Stimulated activated CD4-positive, alpha-beta T cell treated with anti-CD3 and anti-CD28 coated beads, Interleukin-15, amount 100 ng/mL, for 1 hour (primary cell): ENCODE measurements around the gene SLC22A4.

Experiments used
- DNase-seq, 2 donors: peaks; one replicate each; pipeline ENCODE4 v3.0.0-alpha.2; 2020; ENCODE audit warnings: low read depth in 1 of 2, low spot score in 1 of 2

SLC22A4 gene

DNA sequence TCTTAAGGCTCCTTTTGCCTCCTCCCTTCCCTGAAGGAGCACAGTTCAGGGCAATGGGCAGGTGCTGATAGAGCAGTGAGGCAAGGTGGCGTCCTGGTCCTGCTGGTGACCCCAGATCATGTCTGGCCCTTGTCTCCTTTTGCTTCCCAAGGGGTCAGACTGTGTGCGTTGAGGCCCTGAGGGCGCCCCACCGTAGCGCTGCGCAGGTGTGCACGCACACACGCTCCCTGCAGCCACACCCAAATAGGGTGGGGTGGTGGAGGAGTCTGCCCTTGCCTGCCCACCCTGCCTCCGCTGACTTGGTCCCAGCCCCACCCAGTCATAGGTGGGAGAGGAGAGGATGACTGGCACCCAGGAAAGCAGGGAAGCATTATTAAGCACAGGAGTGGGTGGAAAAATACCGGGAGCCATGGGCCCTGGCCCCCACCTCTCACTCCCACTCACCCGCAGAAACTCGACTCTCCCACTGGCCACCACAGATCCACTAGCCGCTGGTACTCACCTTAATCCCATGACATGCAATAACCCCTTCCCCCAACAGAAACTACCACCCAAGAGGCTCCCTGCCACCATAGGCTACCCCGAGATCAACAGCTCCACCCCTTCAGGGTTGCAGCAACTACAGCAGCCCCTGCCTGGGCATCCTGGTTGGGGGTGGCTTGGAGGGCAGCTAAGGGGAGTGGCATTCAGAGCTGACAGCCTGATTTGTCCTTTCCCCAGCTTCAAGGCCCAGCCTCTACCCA is 20.0 kb upstream of the SLC22A4 start:
- DNase-seq: no peak

DNA sequence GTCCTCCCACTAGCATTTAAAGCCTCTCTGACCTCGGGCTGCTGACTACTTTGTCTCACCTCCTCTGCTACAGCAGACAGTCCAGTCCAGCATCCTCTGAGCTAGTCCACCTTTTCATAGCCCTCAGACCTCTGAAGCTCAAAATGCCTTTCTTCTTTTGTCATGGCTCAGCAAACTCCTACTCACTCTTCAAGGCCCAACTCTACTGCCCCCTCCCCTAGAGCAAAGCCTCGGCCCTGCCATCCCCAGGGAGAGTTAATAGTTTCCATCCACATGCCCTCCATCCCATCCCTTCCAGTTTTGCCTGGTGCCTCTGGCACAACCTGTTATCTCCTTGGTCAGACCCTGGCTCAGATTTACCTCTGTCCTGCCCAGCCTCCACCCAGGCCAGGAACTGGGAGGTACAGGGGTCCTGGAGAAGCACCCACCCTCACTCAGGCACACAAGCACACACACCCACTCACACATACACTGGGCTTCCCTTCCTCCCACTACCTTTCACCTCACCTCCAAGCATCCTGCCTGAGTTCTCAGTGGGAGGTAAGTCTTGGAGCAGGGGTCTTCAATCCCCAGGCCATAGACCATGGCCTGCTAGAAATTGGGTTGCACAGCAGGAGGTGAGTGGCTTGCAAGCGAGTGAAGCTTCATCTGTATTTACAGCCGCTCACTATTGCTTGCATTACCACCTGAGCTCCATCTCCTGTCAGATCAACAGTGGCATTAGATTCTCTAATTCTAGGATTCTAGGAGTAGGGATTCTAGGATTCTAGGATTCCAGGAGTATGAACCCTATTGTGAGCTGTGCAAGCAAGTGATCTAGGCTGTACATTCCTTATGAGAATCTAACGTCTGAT is 18.6 kb upstream of the SLC22A4 start:
- DNase-seq: no peak

DNA sequence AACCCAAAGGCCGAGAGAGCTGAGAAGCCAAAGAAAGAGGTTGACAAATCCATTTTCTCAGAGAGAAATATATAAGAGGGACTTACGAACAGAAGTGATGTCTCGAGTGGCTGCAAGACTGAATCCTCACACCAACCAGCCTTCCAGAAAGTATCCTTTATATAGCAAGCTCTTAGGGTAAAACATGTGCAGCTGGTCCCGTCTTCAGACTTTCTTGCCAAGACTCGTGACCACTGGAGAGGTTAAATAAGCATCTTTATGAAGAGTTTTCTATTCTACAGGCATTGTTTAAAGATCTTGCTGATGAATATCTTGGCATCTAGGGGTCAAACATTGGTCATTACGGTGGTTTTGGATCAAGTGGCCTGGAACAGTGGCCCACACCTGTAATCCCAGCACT is 16.9 kb upstream of the SLC22A4 start:
- no peak for DNase-seq

DNA sequence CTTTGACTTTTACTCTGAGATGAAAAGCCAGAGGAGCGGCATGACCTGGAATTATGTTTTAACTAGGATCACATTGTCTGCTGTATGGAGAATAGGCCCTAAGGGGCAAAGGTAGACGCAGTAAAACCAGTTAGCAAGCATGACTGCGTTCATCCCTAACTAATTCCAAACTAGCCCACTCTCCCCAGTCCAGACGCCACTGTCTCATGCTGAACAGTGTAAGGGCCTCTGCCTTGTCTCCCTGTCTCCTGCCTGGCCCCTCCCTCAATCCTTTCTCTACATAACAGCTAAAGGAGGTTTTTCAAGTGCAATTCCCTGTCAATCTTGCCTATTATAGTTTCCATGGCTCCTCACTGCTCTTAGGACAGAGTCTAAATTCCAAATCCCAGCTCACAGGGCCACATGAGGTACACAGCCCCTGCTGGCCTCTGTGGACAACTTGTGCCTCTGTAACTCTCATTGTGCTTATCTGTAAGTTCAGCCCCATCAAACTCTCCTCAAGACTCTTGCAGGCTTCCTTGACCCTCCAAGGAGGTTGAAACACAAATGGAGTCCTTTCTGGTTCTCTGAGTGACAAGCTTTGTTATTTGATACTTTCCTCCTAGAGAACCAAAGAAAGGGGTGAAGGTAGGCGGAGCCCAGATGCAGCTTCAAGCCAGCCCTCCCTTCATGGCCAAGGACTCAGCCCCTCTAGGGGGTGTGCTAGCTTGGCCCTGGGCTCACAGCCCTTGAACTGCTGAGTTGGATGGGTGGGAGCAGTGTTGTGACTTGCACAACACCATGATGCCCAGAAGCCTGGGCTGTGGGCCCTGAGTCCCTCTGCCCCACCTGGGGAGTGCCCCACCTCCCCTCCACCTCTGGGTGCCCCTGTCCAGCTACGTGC is 16.0 kb upstream of the SLC22A4 start:
- no peak for DNase-seq

DNA sequence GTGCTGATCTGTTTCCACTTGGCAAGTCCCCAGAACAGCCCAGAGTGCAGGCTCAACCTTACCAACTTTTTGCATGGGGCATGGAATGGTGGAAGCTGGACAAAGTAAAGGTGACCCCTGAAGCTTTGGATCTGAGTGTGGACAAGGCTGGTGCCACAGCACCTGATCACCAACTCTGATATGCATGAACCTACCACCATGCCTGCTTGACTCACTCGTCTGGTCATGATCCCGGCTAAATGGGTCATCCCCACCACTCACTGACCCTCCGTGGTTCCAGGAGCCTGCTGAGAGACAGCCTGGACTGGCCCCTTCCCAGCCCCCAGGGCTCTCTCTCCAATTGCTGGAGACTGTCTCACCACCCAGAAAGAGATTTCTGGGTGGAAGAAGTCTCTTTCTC is 14.4 kb upstream of the SLC22A4 start:
- no peak for DNase-seq

DNA sequence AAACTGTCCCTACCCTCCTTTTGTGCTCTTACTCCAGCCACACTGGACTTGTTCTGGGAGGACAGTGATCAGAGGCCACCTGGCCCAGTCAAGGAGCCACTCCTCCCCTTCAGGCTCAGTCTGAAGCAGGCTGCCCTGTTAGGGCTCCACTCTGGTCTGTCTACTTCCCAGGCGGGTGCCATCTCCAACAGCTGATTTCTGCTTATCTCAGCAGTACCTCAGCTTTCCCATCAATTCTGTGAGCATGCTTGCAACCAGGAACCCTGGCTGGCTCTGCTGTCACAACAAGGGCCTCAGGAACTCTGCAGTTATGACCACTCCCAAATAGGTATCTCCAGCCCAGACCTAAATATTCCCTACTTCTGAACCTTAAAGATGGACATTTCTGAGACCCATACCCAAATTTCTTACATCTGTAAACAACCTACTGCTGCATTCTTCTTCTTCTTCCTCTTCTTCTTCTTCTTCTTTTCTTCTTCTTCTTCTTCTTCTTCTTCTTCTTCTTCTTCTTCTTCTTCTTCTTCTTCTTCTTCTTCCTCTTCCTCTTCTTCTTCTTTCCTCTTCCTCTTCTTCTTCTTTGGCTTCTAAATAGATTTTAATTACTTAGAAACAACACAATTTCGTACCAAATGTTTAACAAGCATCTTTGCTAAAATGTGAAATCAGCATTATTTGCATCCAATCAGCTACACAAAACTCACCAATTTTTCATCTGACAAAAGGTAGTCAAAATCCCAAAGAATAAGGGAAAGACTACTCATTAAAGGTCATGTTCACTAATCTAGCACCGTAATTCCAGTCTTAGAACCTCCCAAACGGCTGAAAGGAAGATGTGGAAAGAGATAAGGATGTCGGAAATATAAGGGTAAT is 13.6 kb upstream of the SLC22A4 start:
- no peak for DNase-seq

DNA sequence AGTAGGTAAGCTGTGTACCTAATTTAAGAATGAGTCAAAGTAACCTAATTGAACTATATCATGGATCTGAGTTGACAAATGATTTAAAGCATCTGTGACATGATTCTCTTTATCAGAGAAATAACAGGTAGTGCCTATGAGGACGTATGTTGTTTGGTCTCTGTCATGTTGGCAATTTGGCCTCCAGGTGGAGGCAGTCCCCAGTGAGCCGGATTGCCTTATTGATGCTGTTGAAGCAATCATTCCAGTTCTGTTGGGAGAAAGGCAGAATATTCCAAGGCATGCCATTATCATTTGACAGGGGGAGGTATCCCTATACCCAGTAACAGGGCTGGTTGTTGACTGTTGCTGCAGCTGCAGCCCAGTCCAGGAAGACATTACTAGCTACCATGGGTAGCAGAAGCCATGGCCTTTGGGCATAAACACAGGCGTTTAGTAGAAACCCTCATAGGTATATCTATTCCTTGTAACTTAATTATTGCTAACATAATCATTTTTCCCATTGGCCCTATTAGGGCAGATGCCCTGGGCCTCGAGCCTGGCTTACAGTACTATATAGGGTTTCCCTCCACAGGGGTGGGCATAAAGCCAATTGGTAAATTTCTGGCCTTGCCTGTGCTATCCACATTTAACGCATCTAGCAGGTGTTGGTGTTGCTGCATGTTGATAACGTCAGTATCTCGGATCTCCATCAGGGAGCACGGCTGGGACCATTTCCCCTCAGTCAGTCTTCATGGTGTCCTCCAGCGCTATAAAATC is 12.2 kb upstream of the SLC22A4 start:
- DNase-seq: no peak

DNA sequence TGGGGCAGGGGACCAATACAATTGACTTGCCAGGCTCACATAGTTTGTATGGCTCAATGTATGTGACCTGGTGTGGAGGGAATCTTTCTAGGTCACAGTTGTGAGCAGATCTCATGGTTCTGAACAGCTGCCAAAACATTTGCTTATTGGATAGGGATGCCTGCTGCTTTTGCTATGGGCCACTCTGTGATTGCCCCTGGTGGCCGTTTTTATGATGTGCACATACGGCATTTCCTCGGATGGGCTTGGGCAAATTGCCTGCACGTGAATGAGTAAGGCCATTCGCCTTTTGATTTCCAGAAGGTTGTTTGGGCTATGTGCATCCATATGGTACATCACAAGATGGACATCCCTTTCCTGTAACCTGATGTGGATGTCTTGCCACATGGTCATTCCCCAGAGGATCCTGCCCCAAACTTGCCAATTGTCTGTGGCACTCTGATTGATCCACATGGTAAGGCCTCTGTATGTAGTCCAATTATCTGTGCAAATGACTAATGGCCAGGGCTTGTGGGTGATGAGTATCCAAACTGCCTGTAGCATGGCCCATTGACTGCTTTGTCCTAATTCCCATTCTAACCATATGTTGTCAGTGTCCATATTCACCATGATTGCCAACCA is 10.7 kb upstream of the SLC22A4 start:
- DNase-seq: no peak

DNA sequence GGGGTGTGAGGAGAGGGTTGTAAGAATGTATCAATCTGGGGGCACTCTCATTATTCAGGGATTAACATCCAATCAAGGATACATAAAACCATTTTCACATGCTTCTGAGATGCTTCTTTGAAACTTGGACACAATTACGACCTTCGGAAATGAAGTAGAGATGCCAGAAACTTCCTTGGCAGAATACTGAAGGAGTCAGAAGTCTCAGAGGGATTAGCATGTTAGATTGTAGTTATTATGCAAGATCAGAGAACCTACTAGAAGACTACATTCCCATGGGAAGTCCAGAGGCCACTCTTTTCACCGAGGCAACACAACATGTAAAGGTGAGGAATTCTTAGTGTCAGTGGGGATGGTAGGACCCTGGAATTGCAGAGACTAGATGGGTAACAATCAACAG is 5.1 kb upstream of the SLC22A4 start:
- no peak for DNase-seq

DNA sequence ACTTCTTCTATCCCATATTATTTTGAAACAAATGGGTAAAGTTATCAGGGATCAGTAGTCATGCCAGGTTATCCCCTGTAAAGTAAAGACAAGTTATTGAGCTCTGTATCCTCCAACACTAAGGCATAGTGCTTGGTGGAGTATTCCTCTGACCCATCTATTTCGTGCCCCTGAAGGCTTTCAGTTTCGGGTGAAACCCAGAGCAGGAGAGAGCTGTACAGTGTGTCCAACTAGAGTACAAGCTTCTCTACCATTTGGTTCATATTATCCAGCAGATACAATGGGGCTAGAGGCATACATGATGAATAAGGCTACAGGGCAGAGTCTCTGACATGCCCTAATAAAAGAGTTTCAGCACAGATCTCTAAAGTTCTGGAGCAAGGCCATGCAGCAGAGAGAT is 3.2 kb upstream of the SLC22A4 start:
- no peak for DNase-seq

DNA sequence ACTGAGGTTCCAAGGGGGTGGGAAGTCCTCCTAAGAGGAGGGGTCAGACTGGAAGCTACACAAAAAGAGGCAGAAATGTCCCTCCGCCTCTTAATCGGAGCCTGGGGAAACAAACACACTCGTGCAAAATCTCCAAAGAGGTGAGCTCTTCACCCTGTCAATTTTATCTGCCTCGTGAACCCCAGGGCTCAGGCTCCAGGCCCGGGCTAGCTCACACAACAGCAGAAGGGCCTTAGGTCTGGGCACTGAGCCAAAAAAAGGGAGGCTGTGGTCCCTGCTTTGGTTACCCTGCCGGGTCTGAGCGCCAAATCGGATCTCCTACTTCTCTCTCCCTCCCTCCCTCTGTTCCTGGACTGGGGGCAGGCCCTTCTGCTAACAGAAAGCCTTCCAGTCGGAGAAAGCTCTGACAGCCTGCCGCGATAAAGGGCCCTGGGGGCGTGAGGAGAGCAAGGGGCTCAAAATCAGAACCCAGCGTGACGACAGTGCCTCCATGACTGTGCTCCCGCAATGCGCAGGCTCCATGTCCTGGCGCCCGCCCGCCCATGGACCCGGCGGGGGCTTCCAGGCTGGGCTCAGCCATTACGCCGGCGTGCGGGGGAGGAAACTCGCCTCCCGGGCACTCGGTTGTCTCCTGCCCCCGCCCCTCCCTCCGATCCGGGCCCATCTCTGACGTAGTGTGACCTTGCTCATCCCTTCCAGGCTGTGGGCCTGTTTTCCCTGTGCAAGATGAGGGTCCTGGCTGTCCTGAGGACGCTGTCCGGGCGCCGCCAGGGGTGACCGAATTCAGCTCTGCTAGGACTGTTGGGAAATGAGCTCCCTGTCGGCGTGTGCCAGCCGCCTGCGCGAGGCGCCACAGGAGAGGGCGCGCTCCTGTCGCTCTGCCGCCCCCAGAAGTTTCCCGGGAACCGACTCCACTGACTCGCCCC is 865 bp upstream of the SLC22A4 start:
- peak in 1 of 2 donors; percentile 68 for DNase-seq

DNA sequence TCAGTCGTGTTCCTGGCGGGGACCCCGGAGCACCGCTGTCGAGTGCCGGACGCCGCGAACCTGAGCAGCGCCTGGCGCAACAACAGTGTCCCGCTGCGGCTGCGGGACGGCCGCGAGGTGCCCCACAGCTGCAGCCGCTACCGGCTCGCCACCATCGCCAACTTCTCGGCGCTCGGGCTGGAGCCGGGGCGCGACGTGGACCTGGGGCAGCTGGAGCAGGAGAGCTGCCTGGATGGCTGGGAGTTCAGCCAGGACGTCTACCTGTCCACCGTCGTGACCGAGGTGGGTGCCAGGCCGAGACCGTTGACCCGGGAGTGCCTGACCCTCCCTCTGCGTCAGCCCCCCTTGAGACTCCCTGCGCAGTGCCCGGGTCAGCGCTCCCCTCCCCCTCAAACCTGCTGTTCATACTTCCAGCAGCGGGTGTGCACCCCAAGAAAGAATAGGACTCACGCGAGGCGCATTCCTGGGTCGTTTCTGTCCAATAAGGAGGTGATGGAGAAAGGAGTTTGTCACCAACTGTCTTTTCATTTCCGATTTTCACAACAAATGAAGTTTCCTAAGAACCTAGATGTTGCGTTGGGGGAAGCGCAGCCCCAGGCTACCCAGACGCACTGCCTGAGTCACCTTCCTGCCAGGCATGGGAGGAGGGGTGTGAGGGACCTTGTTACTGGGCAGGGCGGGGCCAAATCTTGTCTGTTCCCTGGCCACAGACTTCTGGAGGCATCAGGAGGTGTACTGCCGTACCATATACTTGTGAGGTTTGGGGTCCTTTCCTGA is 722 bp downstream of the SLC22A4 start:
- peak; percentile 42 to 54 for DNase-seq

DNA sequence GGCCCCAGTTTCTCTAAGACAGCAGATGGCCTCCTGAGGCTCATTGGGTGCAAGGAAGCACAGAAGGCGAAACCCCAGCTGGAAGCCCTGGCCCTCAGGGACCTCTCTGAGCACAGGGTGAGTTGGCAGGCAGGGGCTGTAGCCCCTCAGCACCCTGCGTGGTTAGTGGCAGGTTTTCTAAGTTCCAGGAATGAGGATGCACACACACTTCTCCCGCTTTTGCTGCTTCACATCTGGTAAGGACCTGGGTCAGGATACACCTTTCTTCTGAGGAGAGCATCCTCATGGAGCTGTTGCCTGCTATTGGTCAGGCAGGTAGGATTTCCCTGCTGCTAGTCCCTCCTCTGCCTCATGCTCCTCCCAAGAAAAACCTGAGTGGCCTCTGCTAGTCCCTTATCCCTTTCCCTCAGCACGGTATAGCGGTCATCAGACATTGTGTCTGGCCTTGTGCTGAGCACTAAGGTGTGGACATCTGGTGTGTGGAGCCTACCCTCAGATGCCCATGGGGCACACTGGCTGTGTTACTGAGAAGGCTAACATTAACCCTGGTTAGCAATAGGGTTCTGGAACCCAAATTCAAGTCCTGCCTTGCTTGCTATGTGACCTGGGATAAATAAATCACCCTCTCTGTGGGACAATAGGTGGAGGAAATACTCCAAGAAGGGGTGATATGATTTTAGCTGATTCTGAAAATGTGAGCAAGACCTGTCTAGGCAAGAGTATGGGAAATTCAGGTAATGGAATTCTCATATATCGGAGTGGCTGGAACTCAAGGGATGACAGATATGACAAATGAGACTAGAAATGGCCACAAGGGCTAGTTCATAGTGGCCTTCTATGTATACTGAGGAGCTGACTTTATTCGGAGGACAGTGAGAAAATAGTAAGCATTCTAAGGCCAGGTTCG is 1.6 kb downstream of the SLC22A4 start:
- no peak for DNase-seq

DNA sequence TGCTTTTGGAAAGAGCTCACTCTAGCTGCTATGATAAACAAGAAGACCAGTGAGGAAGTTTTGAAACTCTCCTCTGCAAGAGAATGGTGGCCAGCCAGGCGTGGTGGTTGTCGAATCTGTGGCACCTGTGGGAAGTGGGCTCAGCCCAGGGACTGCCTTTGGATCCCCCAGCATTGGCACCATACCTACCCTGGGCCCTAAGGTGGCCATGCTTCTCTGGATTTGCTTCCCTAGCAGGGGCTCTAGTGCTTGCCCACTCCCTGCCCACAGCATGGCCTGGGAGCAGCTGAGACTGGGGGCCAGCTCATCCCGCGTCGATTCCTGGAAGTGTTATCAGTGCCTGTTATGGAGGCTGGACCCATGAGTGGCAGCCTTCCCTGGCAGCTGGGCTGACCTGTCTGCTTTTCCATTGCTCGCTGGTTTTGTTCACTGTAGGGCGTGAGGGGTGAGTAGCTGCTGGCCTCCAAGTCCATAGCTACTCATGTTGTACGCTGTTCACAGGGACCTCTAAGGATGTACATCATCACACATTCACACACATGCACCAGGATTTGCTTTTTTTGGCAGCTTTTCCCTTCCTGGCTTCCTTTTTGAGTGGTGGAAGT is 2.3 kb downstream of the SLC22A4 start:
- DNase-seq: no peak

DNA sequence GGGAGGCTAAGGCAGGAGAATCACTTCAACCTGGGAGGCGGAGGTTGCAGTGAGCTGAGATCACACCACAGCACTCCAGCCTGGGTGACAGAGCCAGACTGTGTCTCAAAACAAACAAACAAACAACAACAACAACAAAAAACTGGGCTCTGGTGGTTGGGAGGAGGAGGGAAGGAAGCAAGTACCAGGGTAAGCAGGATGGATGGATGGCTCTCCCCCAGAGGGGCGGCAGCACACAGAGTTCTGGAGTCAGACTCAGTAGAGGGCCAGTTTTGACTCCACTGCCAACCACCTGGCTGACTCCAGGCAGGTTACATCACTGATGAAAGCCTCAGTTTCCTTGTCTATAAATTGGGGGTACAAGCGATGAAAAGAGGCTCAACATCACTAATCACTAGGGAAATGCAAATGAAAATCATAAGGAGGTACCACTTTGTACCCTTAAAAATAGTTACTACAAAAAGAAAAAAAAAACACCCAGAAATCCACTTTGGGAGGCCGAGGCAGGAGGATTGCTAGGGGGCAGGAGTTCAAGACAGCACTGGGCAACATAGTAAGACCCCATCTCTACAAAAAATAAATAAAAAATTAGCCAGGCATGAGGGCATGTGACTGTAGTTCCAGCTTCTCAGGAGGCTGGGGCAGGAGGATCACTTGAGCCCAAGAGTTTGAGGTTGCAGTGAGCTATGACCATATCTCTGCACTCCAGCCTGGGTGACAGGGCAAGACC is 3.2 kb downstream of the SLC22A4 start:
- no peak for DNase-seq
